GM23338 (cell line): ENCODE results near the gene INS.

Source experiments
- CREB1 ChIP-seq: fragments of 250-450 bp; sonication (Bioruptor Pico); IDR thresholded peaks from 2 replicates; pipeline ENCODE4 v1.5.0; 2020; ENCODE audit warnings: low read depth, mild to moderate bottlenecking, moderate library complexity
- CTCF ChIP-seq, 2 experiments: fragments of 200-600 bp in 1 of 2; sonication (generic) in 1 of 2; conservative IDR thresholded peaks; 2 replicates each; pipeline versions ENCODE4 v1.5.1 to v1.6.1; 2016 to 2017; ENCODE audit warnings: antibody characterized with exemption in 2 of 2, low read depth in 2 of 2, mild to moderate bottlenecking in 2 of 2, moderate library complexity in 1 of 2
- ETS1 ChIP-seq: IDR thresholded peaks from 2 replicates; pipeline ENCODE4 v1.6.1; 2016; ENCODE audit warnings: antibody characterized with exemption
- EZH2 ChIP-seq: fragments of 200-600 bp; sonication (generic); IDR thresholded peaks from one replicate; pipeline ENCODE4 v1.8.0; 2017; ENCODE audit warnings: antibody characterized with exemption, mild to moderate bottlenecking, low read depth; ENCODE audit not compliant: unreplicated experiment
- EZH2phosphoT487 ChIP-seq: fragments of 200-600 bp; sonication (generic); IDR thresholded peaks from one replicate; pipeline ENCODE4 v1.8.1; 2018; ENCODE audit warnings: antibody characterized with exemption; ENCODE audit not compliant: unreplicated experiment
- JUNB ChIP-seq: IDR thresholded peaks from one replicate; pipeline ENCODE4 v1.6.1; 2016; ENCODE audit warnings: antibody characterized with exemption; ENCODE audit not compliant: unreplicated experiment
- NANOG ChIP-seq: IDR thresholded peaks from 2 replicates; pipeline ENCODE4 v1.6.1; 2016; ENCODE audit warnings: antibody characterized with exemption, borderline replicate concordance
- POLR2AphosphoS5 ChIP-seq: IDR thresholded peaks from 2 replicates; pipeline ENCODE4 v1.6.1; 2016; ENCODE audit warnings: antibody characterized with exemption, low read depth
- REST ChIP-seq: IDR thresholded peaks from one replicate; pipeline ENCODE4 v1.6.1; 2018; ENCODE audit warnings: antibody characterized with exemption; ENCODE audit not compliant: unreplicated experiment
- STAT1 ChIP-seq: IDR thresholded peaks from one replicate; pipeline ENCODE4 v1.6.1; 2016; ENCODE audit warnings: antibody characterized with exemption; ENCODE audit not compliant: unreplicated experiment
- ZNF114 ChIP-seq: fragments of 250-450 bp; sonication (Bioruptor Pico); IDR thresholded peaks from 2 replicates; pipeline ENCODE4 v1.5.0; 2020; ENCODE audit warnings: mild to moderate bottlenecking, moderate library complexity
- ZNF331 ChIP-seq: fragments of 250-450 bp; sonication (Bioruptor Pico); IDR thresholded peaks from 2 replicates; pipeline ENCODE4 v1.5.0; 2020; ENCODE audit warnings: low read depth, mild to moderate bottlenecking, moderate library complexity

DNA sequence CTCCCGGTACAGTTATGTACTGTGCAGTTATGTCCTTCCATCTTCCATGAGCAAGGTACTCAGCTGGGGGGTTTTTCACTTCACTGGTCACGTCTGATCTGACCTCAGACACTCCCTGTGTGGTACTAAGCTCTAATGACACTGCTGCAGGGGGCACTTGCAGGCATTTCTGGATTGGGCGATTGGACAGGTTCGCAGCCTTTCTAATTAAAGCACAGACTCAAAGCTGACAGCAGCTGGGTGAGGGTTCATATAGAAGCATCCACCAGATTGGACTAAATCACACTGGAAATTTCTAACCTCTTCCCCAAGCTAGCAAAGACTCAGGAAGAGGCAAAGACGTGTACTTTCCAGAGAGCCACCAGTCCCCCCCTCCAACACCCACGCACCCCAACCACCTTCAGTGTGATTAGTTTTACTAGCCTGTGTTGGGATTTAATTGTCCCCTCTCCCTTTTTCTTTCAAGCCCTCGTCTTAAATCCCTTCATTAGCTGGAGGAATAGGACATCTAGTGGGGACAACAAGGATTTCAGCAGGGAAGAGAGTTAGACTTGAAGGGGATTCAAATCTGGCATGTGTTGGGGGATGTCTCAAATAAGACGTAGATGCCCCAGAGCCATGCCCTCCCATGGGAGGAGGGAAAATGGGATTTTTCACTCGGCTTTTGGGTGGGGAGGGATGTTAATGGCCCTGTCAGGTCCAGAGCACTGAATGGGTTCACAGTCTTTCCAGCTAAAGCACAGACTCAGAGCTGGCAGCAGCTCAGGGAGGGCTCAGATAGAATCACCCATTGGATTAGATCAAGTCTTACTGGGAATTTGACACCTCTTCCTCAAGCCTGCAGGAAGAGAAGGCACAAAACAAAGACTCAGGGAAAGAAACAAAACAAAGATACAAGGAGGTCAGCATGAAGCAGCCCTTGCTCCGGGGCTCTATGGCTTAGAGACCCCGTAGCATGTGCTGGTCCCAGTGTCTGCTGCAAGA is 10.9 kb downstream of the INS start:
- TF ChIP-seq CTCF (conservative IDR thresholded peaks at IDR 0.05; ENCODE audit: low read depth in 2 of 2) (peak; percentile 80 to 87), POLR2AphosphoS5 (no peak), EZH2 (no peak), REST (no peak), EZH2phosphoT487 (no peak), CREB1 (no peak), ETS1 (no peak), JUNB (no peak), NANOG (no peak), ZNF114 (CRISPR knock-in tag) (no peak), STAT1 (no peak), ZNF331 (CRISPR knock-in tag) (no peak)
